Adrenal gland (tissue), 5 donors: Measurements from ENCODE around the gene RFXANK.

Experiments
- CTCF ChIP-seq, 6 experiments: fragments of 450-650 bp in 4 of 6; fragments of 200-600 bp in 2 of 6; sonication (generic) in 1 of 6; IDR thresholded peaks; 1 replicate in 5 of 6; 2 replicates in 1 of 6; pipeline versions ENCODE4 v1.5.1 to v1.8.0; 2016 to 2021; ENCODE audit warnings: antibody characterized with exemption in 6 of 6, mild to moderate bottlenecking in 2 of 6, moderate library complexity in 1 of 6
- POLR2A ChIP-seq, 2 donors: fragments of 450-650 bp; IDR thresholded peaks; one replicate each; pipeline ENCODE4 v1.6.1; 2017; ENCODE audit warnings: antibody characterized with exemption in 2 of 2, mild to moderate bottlenecking in 2 of 2, moderate library complexity in 1 of 2
- donor health status: DM: no; HTN: no; CAD: no.

- no peak for TF ChIP-seq CTCF (IDR thresholded peaks at IDR 0.05)
- no peak for TF ChIP-seq POLR2A (IDR thresholded peaks at IDR 0.05)
Measured at GRCh38 chr19:19232261-19232721, 40.2 kb downstream of the RFXANK start.
